VCaP (cell line): ENCODE measurements around the gene SYNDIG1.

Source experiments
- H3K27ac ChIP-seq: fragments of 450-650 bp; 2 replicates; pipeline ENCODE4 v1.5.1; 2017
- TF ChIP-seq, protein P1 (sequence below): fragments of 450-650 bp; conservative IDR thresholded peaks from 2 replicates; pipeline ENCODE4 v1.5.1; 2017; ENCODE audit warnings: mild to moderate bottlenecking, moderate library complexity

SYNDIG1 gene

DNA sequence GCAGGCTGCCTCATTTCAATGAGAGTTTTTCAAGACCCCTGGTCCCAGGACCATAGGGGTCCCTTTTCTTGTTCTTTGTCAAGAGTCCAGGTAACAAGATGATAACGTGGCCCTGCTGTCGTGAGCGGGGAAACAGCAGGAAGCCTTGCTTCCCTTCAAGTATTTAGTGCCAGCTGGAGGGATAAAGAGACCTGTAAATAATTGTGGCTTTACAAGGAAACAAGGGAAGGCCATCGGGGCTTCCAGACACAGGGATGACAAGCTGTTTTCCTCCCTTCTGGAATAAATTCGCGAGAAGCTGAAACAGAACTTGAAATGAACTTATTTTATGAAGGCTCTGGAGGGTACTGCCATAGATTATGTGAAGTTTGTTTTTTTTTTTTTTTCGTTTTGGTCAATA is 163.2 kb downstream of the SYNDIG1 start:
- no peak overlapping the region; the same call in 1 of the 2 replicates for H3K27ac ChIP-seq
- TF ChIP-seq, protein P1, sequence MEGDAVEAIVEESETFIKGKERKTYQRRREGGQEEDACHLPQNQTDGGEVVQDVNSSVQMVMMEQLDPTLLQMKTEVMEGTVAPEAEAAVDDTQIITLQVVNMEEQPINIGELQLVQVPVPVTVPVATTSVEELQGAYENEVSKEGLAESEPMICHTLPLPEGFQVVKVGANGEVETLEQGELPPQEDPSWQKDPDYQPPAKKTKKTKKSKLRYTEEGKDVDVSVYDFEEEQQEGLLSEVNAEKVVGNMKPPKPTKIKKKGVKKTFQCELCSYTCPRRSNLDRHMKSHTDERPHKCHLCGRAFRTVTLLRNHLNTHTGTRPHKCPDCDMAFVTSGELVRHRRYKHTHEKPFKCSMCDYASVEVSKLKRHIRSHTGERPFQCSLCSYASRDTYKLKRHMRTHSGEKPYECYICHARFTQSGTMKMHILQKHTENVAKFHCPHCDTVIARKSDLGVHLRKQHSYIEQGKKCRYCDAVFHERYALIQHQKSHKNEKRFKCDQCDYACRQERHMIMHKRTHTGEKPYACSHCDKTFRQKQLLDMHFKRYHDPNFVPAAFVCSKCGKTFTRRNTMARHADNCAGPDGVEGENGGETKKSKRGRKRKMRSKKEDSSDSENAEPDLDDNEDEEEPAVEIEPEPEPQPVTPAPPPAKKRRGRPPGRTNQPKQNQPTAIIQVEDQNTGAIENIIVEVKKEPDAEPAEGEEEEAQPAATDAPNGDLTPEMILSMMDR: no peak

DNA sequence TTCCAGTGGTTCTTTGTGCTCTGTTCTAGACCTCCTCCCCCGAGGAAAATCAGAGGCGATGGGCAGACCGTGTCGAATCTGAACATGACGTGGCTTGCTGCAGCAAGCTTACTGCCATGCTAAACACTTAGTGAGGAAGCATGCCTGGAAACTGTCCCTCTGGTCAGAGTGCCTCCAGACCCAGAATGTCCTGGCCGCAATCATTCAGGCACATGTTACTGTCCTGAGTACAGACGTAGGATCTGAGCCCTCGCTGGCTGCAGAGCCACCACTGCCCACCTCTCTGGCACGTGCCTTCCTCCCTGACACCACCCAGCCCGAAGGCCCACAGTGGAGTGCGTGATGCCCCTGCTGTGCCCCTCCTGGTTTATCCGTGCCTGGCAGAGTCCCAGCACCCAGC is 163.6 kb downstream of the SYNDIG1 start:
- TF ChIP-seq, protein P1: no peak
- H3K27ac ChIP-seq: no peak overlapping the region; the same call in 1 of the 2 replicates

DNA sequence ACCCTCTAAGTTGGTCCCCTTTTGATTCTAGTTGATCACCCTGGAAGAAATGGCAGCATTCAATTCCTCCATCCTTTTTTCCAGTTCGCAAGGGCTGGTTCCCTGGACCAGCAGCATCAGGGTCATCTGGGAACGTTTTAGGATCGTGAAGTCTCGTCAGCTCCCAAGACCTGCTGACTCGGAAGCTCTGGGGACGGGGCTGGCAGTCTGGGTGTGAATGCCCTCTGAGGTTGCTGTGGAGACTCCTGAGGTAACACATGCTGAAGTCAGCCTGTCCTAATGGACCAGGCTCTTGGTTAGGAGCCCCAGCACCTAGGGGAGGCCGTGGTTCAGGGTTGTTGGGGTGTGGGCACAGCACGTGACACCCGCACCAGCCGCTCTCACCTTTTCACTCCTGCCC is 164.1 kb downstream of the SYNDIG1 start:
- TF ChIP-seq, protein P1: no peak
- H3K27ac ChIP-seq: no peak overlapping the region; the same call in 1 of the 2 replicates

DNA sequence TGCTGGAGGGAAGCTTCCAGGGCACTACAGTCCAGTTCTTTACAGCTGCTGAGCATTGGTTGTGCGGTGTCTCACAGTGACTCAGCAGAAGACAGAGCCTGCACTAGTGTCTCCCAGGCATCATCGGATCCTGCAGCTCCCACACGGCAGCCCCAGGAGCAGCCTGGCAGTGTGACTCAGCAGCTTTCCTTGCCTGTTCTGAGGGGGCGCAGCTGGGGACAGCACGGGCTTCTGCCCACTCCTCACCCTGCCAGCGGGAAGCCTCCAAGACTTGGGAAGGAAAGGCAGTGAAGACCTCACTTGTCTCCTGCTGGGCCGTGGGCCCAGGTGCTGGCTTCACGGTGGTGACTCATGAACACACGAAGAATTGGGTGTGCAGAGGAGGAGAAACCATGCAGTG is 165.4 kb downstream of the SYNDIG1 start:
- H3K27ac ChIP-seq: no peak overlapping the region
- TF ChIP-seq, protein P1: no peak

DNA sequence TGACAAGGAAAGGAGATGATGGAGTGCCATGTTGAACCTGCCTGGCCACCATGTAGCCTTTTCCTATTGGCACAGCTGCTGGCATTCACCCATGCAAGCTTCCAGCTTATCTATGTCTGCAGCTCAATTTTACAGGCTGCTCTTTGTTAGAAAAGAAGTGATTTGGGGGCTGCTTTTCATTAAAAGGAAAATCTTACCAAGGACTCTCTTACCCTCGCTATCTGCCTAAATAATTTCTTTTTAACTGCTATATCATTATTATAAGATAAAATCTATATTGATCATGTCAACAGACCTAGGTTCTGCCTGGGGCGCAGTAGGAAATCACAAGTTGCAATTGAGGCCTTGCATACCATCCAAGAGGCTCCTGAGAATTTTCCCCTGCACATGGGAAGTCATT is 167.2 kb downstream of the SYNDIG1 start:
- no peak overlapping the region; the same call in 1 of the 2 replicates for H3K27ac ChIP-seq
- TF ChIP-seq, protein P1: no peak

DNA sequence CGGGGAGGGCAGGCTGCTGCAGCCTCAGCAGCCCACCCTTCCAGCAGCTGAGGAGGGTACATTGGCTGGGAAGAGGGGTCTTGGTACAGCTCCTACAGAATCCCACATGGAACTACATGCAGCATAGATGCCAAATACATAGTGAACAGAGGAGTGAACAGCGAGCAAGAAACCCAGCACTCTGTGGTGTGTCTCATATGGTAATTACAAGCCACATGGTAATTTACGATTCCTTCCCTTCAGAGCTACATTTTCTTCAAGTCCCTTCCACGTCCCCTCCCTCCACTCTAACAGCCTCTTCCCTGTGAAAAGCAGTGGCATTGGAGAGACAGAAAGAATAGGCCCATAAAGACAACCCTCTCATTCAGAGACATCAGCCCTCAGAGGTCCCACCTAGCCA is 167.7 kb downstream of the SYNDIG1 start:
- TF ChIP-seq, protein P1: no peak
- no peak overlapping the region; the same call in 1 of the 2 replicates for H3K27ac ChIP-seq

DNA sequence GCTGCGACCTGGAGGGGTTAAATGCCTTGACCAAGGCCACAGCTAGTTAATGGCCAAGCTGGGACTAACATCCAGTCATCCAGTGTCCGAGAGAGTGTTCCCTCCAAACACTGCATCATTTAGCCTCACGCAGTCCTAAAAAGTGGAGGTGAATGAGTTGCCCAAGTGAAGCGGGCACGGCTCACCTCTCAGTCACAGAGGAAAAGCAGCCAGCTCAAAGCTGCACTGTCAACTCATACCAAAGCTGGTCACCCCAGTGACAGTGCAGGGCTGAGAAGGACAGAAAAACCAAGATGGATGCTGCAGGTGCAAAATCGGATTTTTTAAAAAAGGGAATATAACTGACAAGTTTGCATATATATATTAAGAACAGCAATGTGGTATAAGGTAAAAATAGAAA is 168.5 kb downstream of the SYNDIG1 start:
- TF ChIP-seq, protein P1: no peak
- H3K27ac ChIP-seq: no peak overlapping the region
